ENCODE results near the gene FBLN5.

FBLN5 gene

GRCh38 chr14:91964724-91965123, 17.2 kb upstream of the FBLN5 start:
- Histone ChIP-seq H3K27ac (ENCODE audit: low read length) (no peak overlapping the region), H3K4me2 (ENCODE audit: low read length) (no peak overlapping the region), H3K4me1 (ENCODE audit: low read length) (no peaks in the 10 kb centered on the region), H3K4me3 (ENCODE audit: low read length) (no peak overlapping the region), H3K79me2 (ENCODE audit: low read length) (no peaks in the 10 kb centered on the region), H3K27me3 (ENCODE audit: low read depth, low read length) (no peaks in the 10 kb centered on the region), H2AFZ (ENCODE audit: low read depth, low read length) (no peak overlapping the region), H4K20me1 (ENCODE audit: insufficient read depth, low read length) (no peaks in the 10 kb centered on the region), H3K9me3 (ENCODE audit: insufficient read depth, low read length) (no peaks in the 10 kb centered on the region), H3K36me3 (replicated peaks; ENCODE audit: low read depth, low read length) (peaks cover 14% of the 10 kb centered on the region), H3K9ac (ENCODE audit: low read length) (no peak overlapping the region)
- TF ChIP-seq CTCF (IDR thresholded peaks at IDR 0.05; ENCODE audit: low read depth, low read length) (no peak), EZH2phosphoT487 (IDR thresholded peaks at IDR 0.05; ENCODE audit: low read depth) (no peak)

DNA sequence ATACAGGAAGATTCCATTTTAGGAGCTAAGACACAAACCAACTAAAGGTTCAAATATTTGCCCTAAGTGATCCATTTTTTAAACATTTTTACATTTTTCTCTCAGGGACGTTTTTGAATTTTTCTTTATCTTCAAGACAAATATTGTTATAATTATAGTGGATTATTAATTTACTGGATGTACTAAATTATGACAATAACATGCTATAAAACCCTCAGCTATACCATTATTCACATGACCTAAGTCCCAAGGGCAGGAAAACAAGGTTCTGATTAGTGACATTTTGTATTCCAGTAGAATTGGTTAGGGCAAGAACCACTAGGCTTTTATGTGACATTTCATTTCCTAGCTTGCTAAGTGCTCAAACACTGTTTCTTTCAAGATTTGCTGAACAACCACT, 16.5 kb upstream of the FBLN5 start:
- H3K79me2 ChIP-seq (ENCODE audit: low read length): no peaks in the 10 kb centered on the region
- H3K4me3 ChIP-seq (ENCODE audit: low read length): no peak overlapping the region
- H3K4me2 ChIP-seq (ENCODE audit: low read length): no peak overlapping the region
- H4K20me1 ChIP-seq (ENCODE audit: insufficient read depth, low read length): no peaks in the 10 kb centered on the region
- H2AFZ ChIP-seq (ENCODE audit: low read depth, low read length): no peak overlapping the region
- no peaks in the 10 kb centered on the region for H3K9me3 ChIP-seq (ENCODE audit: insufficient read depth, low read length)
- no peak overlapping the region for H3K27ac ChIP-seq (ENCODE audit: low read length)
- no peak overlapping the region for H3K9ac ChIP-seq (ENCODE audit: low read length)
- H3K4me1 ChIP-seq (ENCODE audit: low read length): no peaks in the 10 kb centered on the region
- no peaks in the 10 kb centered on the region for H3K27me3 ChIP-seq (ENCODE audit: low read depth, low read length)
- no peak for TF ChIP-seq CTCF (IDR thresholded peaks at IDR 0.05; ENCODE audit: low read depth, low read length)
- no peak for TF ChIP-seq EZH2phosphoT487 (IDR thresholded peaks at IDR 0.05; ENCODE audit: low read depth)
- H3K36me3 ChIP-seq (replicated peaks; ENCODE audit: low read depth, low read length): peaks cover 8% of the 10 kb centered on the region

DNA sequence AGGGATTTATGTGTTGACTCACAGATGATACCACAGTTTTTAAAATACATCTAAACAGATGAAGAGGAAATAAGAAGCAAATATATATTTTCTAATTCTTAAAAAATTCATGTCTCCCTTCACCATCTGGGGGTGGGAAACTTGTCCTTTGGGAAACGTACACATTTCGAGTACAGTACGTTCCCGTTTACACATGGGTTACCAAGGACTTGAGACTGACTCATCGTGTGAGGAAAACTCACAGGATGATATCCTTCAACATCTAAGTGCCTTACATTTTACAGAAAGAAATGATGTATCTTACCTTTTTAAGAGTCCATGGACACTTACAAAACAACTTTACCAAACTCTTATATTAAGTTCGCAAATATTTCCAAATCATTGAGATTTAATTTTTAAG, 16.0 kb upstream of the FBLN5 start:
- H3K4me1 ChIP-seq (ENCODE audit: low read length): no peaks in the 10 kb centered on the region
- peaks cover 3% of the 10 kb centered on the region for H3K36me3 ChIP-seq (replicated peaks; ENCODE audit: low read depth, low read length)
- H3K27me3 ChIP-seq (ENCODE audit: low read depth, low read length): no peaks in the 10 kb centered on the region
- no peaks in the 10 kb centered on the region for H3K79me2 ChIP-seq (ENCODE audit: low read length)
- no peak overlapping the region for H3K4me2 ChIP-seq (ENCODE audit: low read length)
- no peak overlapping the region for H3K4me3 ChIP-seq (ENCODE audit: low read length)
- H3K9ac ChIP-seq (ENCODE audit: low read length): no peak overlapping the region
- no peaks in the 10 kb centered on the region for H3K9me3 ChIP-seq (ENCODE audit: insufficient read depth, low read length)
- no peak overlapping the region for H3K27ac ChIP-seq (ENCODE audit: low read length)
- no peaks in the 10 kb centered on the region for H4K20me1 ChIP-seq (ENCODE audit: insufficient read depth, low read length)
- TF ChIP-seq EZH2phosphoT487 (IDR thresholded peaks at IDR 0.05; ENCODE audit: low read depth): no peak
- TF ChIP-seq CTCF (IDR thresholded peaks at IDR 0.05; ENCODE audit: low read depth, low read length): no peak
- no peak overlapping the region for H2AFZ ChIP-seq (ENCODE audit: low read depth, low read length)

GRCh38 chr14:91961297-91962220, 14.1 kb upstream of the FBLN5 start:
- Histone ChIP-seq H3K79me2 (ENCODE audit: low read length) (no peaks in the 10 kb centered on the region), H3K9ac (ENCODE audit: low read length) (no peak overlapping the region), H3K27me3 (ENCODE audit: low read depth, low read length) (no peaks in the 10 kb centered on the region), H3K4me2 (ENCODE audit: low read length) (no peak overlapping the region), H2AFZ (ENCODE audit: low read depth, low read length) (no peak overlapping the region), H3K36me3 (replicated peaks; ENCODE audit: low read depth, low read length) (no peaks in the 10 kb centered on the region), H3K27ac (ENCODE audit: low read length) (no peak overlapping the region), H3K4me3 (ENCODE audit: low read length) (no peak overlapping the region), H3K4me1 (ENCODE audit: low read length) (no peaks in the 10 kb centered on the region), H3K9me3 (ENCODE audit: insufficient read depth, low read length) (no peaks in the 10 kb centered on the region), H4K20me1 (ENCODE audit: insufficient read depth, low read length) (no peaks in the 10 kb centered on the region)
- TF ChIP-seq CTCF (IDR thresholded peaks at IDR 0.05; ENCODE audit: low read depth, low read length) (no peak), EZH2phosphoT487 (IDR thresholded peaks at IDR 0.05; ENCODE audit: low read depth) (no peak)
